RWPE2 (cell line): ENCODE results near the gene SUN1.
"Not testable (repeated sequence)": the region's sequence is repeated elsewhere in the genome, so short reads cannot be mapped to it uniquely, and the experiment has no call there.

Source experiments
- ATAC-seq: fragments of 200-7000 bp; cut with Tn5 transposase; 3 replicates; pipeline ENCODE4 v1.9.1; 2021; ENCODE audit warnings: low read depth
- DNase-seq: peaks from one replicate; pipeline ENCODE4 v3.0.0-alpha.2; 2020; ENCODE audit warnings: low spot score
- H3K27ac ChIP-seq: fragments of 450-650 bp; 2 replicates; pipeline ENCODE4 v1.5.1; 2017; ENCODE audit warnings: mild to moderate bottlenecking; ENCODE audit not compliant: poor library complexity, severe bottlenecking
- H3K27me3 ChIP-seq: fragments of 250-450 bp; sonication (Bioruptor Pico); 2 replicates; pipeline ENCODE4 v1.5.1; 2021; ENCODE audit warnings: mild to moderate bottlenecking, moderate library complexity; ENCODE audit not compliant: insufficient read depth, poor library complexity, severe bottlenecking
- H3K36me3 ChIP-seq: fragments of 250-450 bp; sonication (Bioruptor Pico); 2 replicates; pipeline ENCODE4 v1.5.1; 2020; ENCODE audit warnings: low read depth, mild to moderate bottlenecking, moderate library complexity
- H3K4me1 ChIP-seq: fragments of 250-450 bp; sonication (Bioruptor Pico); 2 replicates; pipeline ENCODE4 v1.5.1; 2021; ENCODE audit warnings: mild to moderate bottlenecking, moderate library complexity; ENCODE audit not compliant: insufficient read depth, poor library complexity, severe bottlenecking
- H3K4me3 ChIP-seq: fragments of 250-450 bp; sonication (Bioruptor Pico); 2 replicates; pipeline ENCODE4 v1.5.1; 2021; ENCODE audit warnings: mild to moderate bottlenecking, moderate library complexity; ENCODE audit not compliant: severe bottlenecking
- H3K9me3 ChIP-seq: fragments of 250-450 bp; sonication (Bioruptor Pico); 2 replicates; pipeline ENCODE4 v1.5.1; 2021; ENCODE audit warnings: mild to moderate bottlenecking, moderate library complexity; ENCODE audit not compliant: severe bottlenecking
- TF ChIP-seq, protein P1 (sequence below): fragments of 450-650 bp; IDR thresholded peaks from one replicate; pipeline ENCODE4 v1.5.1; 2017; ENCODE audit warnings: mild to moderate bottlenecking, moderate library complexity; ENCODE audit not compliant: poor library complexity, severe bottlenecking

Gene SUN1

DNA sequence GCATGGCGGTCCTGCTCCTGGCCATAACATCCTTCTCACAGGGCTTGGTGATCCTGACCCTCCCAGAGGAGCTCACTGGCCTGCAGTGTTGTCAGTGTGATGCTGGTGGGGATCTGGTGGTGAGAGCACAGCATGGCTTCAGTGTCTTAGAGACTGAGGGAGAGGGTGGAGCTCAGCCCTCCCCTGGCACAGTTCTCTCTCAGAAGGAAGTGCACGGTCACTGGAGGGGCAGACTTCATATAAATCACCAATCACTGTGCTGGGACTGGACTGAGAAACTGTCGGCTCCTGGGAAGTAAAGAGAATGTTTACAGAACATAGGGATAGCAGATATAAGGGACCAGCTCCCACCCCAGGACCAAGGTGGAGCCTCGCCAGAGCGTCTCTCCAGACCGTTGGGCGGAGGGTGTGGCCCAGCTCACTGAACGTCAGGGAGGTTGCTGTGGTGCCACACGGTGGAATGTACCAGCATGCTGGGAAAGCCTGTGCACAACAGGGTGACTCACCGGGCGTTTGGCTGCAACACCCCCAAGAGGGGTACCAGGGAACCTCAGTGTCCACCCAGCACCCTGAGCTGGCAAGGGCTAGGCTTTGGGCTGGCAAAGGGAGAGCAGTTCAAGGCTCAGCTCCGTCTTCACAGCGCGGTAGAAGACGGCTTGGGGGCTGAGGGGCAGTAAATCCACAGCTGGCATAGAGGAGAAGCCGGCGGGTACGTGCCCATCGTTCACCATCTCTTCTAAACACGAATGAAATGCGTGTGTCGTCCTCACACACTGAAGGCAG lies 35.3 kb downstream of the SUN1 start:
- DNase-seq (no peak), ATAC-seq (peak; percentile 91)
- H3K4me3 ChIP-seq: no peak overlapping the region
- no peaks in the 10 kb centered on the region for H3K27me3 ChIP-seq
- TF ChIP-seq, protein P1, sequence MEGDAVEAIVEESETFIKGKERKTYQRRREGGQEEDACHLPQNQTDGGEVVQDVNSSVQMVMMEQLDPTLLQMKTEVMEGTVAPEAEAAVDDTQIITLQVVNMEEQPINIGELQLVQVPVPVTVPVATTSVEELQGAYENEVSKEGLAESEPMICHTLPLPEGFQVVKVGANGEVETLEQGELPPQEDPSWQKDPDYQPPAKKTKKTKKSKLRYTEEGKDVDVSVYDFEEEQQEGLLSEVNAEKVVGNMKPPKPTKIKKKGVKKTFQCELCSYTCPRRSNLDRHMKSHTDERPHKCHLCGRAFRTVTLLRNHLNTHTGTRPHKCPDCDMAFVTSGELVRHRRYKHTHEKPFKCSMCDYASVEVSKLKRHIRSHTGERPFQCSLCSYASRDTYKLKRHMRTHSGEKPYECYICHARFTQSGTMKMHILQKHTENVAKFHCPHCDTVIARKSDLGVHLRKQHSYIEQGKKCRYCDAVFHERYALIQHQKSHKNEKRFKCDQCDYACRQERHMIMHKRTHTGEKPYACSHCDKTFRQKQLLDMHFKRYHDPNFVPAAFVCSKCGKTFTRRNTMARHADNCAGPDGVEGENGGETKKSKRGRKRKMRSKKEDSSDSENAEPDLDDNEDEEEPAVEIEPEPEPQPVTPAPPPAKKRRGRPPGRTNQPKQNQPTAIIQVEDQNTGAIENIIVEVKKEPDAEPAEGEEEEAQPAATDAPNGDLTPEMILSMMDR: peak; percentile 10
- H3K27ac ChIP-seq: peak overlapping the region; percentile 36
- H3K9me3 ChIP-seq: no peaks in the 10 kb centered on the region
- peaks cover 75% of the 10 kb centered on the region for H3K36me3 ChIP-seq
- peaks cover 5% of the 10 kb centered on the region for H3K4me1 ChIP-seq

DNA sequence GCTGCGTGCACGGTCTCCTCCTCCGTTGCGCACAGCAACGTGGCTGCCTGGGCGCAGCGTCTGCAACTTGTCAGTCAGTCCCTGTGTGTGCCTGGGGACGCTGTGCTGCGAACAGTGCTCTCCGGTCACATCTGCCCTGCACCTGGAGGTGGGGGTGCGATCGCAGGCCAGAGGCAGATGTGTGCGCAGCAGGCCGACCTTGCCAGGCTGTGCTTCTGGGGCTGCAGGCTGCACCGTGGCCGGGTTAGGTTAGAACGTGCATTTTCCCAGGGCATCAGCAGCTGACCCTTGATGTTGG lies 35.9 kb downstream of the SUN1 start:
- TF ChIP-seq, protein P1: no peak
- Histone ChIP-seq H3K27me3 (no peaks in the 10 kb centered on the region), H3K9me3 (no peaks in the 10 kb centered on the region), H3K36me3 (peaks cover 77% of the 10 kb centered on the region), H3K27ac (peak overlapping the region; percentile 36), H3K4me3 (no peak overlapping the region), H3K4me1 (peaks cover 5% of the 10 kb centered on the region)
- ATAC-seq (no peak; the same call in 2 of the 3 replicates), DNase-seq (no peak)

GRCh38 chr7:869348-869747 lies 37.1 kb downstream of the SUN1 start:
- Histone ChIP-seq H3K36me3 (peaks cover 80% of the 10 kb centered on the region), H3K27ac (no peak overlapping the region), H3K9me3 (no peaks in the 10 kb centered on the region), H3K4me1 (peaks cover 9% of the 10 kb centered on the region), H3K4me3 (no peak overlapping the region), H3K27me3 (no peaks in the 10 kb centered on the region)
- ATAC-seq: no peak
- DNase-seq: no peak
- TF ChIP-seq, protein P1: no peak

DNA sequence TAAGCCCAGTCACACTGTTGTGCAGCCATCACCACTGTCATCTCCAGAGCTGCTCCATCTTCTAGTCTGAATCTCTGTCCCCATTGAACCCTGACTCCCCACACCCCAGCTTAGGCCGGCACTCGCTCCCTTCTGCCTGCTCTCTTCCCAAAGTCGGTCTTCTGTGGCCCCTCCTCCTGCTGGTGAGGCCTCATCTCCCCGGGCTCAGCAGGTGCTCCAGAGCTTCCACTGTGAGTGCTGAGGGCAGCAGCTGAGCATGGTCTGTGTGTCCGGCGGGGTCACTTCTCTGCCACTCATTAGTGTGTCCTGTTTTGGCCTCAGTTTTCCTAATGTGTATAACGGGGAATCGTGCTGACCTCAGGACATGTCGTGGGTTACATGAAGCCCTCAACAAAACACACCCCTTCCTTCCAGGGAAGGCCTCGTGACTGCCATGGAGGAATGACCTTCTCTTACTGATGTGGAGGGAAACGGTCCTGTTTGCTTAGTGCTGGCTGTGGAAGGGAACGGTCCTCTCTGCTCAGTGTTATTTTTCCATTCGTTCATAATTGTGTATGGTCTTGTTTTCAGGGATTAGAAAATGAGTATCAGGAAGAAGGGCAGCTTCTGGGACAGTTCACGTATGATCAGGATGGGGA lies 39.7 kb downstream of the SUN1 start:
- no peaks in the 10 kb centered on the region for H3K27me3 ChIP-seq
- DNase-seq (no peak), ATAC-seq (no peak)
- TF ChIP-seq, protein P1: no peak
- H3K27ac ChIP-seq: no peak overlapping the region
- peaks cover 9% of the 10 kb centered on the region for H3K4me1 ChIP-seq
- no peaks in the 10 kb centered on the region for H3K9me3 ChIP-seq
- peaks cover 71% of the 10 kb centered on the region for H3K36me3 ChIP-seq
- no peak overlapping the region for H3K4me3 ChIP-seq

DNA sequence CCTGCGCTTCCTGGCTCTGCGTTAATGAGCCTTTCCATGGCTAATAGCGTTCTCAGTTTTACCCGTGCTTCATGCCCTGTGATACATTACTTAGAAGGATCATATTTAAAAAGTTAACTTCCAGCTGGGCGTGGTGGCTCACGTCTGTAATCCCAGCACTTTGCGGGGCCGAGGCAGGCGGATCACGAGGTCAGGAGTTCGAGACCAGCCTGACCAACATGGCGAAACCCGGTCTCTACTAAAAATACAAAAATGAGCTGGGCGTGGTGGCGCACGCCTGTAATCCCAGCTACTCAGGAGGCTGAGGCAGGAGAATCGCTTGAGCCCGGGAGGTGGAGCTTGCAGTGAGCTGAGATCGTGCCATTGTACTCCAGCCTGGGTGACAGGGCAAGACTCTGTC lies 40.4 kb downstream of the SUN1 start:
- peaks cover 64% of the 10 kb centered on the region for H3K36me3 ChIP-seq
- not testable (repeated sequence) for H3K4me3 ChIP-seq, H3K4me1 ChIP-seq, H3K27ac ChIP-seq, H3K27me3 ChIP-seq, DNase-seq, ATAC-seq, H3K9me3 ChIP-seq
